Endothelial cell of umbilical vein (primary cell): ENCODE results near the gene BMPER. TPM values are rescaled to one million over a fixed set of nuclear protein-coding genes. Genes with fewer than 3 reads are reported as not detected.
A peak's percentile ranks its signal among the peaks of the same experiment; 100 is the strongest.

ENCODE experiments used
- BruUV-seq: library from RNA; stranded (reverse); fragments of 400-500 nt; replicated peaks from 2 replicates; lab custom pipeline; 2021; lab: Mats Ljungman, UMichigan
- CTCF ChIA-PET: fragments of 300-600, 350-600 bp; sonication (Branson Sonifier 250); formaldehyde crosslinking; loops from one replicate; lab custom pipeline; 2021; ENCODE audit warnings: antibody characterized with exemption, inconsistent platforms; lab: Charles Lee
- POLR2A ChIA-PET: fragments of 300-600, 350-600 bp; sonication (Branson Sonifier 250); formaldehyde crosslinking; loops from one replicate; lab custom pipeline; 2021; ENCODE audit warnings: antibody characterized with exemption, inconsistent platforms; lab: Charles Lee
- DNase-seq: peaks from one replicate; pipeline ENCODE4 v3.0.0-alpha.2; 2011; ENCODE audit warnings: low read depth, low spot score
- FAIRE-seq: peaks from 2 replicates; lab custom pipeline; 2011; peaks lifted over from hg19 to GRCh38; lab: Jason Lieb, UNC
- H2AFZ ChIP-seq: 2 replicates; pipeline ENCODE4 v1.6.0; 2012; ENCODE audit warnings: low read depth, low read length, control low read depth, inconsistent platforms
- H3K27ac ChIP-seq: 2 replicates; pipeline ENCODE4 v1.5.1; 2011; ENCODE audit warnings: low read depth, mild to moderate bottlenecking, control low read depth, low read length, moderate library complexity; ENCODE audit not compliant: insufficient read depth
- H3K27me3 ChIP-seq, 2 experiments: 2 replicates each; pipeline versions ENCODE4 v1.6.0 to v1.6.1; 2011; ENCODE audit warnings: low read length in 2 of 2, mixed read lengths in 1 of 2; ENCODE audit not compliant: control insufficient read depth in 2 of 2, insufficient read depth in 2 of 2
- H3K36me3 ChIP-seq, 2 experiments: 2 replicates in 1 of 2; 3 replicates in 1 of 2; pipeline ENCODE4 v1.5.1; 2011; ENCODE audit warnings: low read length in 2 of 2, mild to moderate bottlenecking in 1 of 2, moderate library complexity in 1 of 2; ENCODE audit not compliant: control insufficient read depth in 2 of 2, insufficient read depth in 2 of 2; ENCODE audit errors: extremely low read depth in 1 of 2
- H3K4me1 ChIP-seq: 3 replicates; pipeline ENCODE4 v1.5.1; 2011; ENCODE audit warnings: mild to moderate bottlenecking, low read length; ENCODE audit not compliant: control insufficient read depth, insufficient read depth; ENCODE audit errors: extremely low read depth
- H3K4me2 ChIP-seq: 2 replicates; pipeline ENCODE4 v1.6.1; 2011; ENCODE audit warnings: low read length, control low read depth, mixed read lengths; ENCODE audit not compliant: insufficient read depth
- H3K4me3 ChIP-seq, 3 experiments: fragments of 200-600 bp in 1 of 3; sonication (generic), shearing (Covaris generic) in 1 of 3; replicated peaks in 1 of 3; 2 replicates each; pipeline ENCODE4 v1.5.1; 2011 to 2016; ENCODE audit warnings: control low read depth in 3 of 3, low read length in 3 of 3, mild to moderate bottlenecking in 2 of 3, inconsistent platforms in 1 of 3, low read depth in 1 of 3, moderate library complexity in 1 of 3; ENCODE audit not compliant: insufficient read depth in 1 of 3
- H3K79me2 ChIP-seq: 2 replicates; pipeline ENCODE4 v1.6.0; 2012; ENCODE audit warnings: low read length, inconsistent platforms; ENCODE audit not compliant: control insufficient read depth, insufficient read depth
- H3K9ac ChIP-seq: replicated peaks from 2 replicates; pipeline ENCODE3; 2011; ENCODE audit warnings: low read length, control low read depth; ENCODE audit not compliant: insufficient read depth; ENCODE audit errors: extremely low read depth
- H3K9me1 ChIP-seq: replicated peaks from 3 replicates; pipeline ENCODE4 v1.6.0; 2011; ENCODE audit warnings: mild to moderate bottlenecking, low read length; ENCODE audit not compliant: control insufficient read depth, insufficient read depth; ENCODE audit errors: extremely low read depth
- H3K9me3 ChIP-seq: replicated peaks from 2 replicates; pipeline ENCODE4 v1.5.1; 2012; ENCODE audit warnings: low read length, inconsistent platforms; ENCODE audit not compliant: control insufficient read depth, insufficient read depth
- H4K20me1 ChIP-seq: replicated peaks from 2 replicates; pipeline ENCODE3; 2011; ENCODE audit warnings: mild to moderate bottlenecking, low read length; ENCODE audit not compliant: control insufficient read depth, insufficient read depth; ENCODE audit errors: extremely low read depth
- EZH2 ChIP-seq: IDR thresholded peaks from 2 replicates; pipeline ENCODE4 v1.6.1; 2012; ENCODE audit warnings: borderline replicate concordance, low read depth, mild to moderate bottlenecking, moderate library complexity, low read length, inconsistent platforms; ENCODE audit not compliant: severe bottlenecking
- FOS ChIP-seq: IDR thresholded peaks from 2 replicates; pipeline ENCODE4 v1.6.1; 2011; ENCODE audit warnings: mild to moderate bottlenecking, low read length, moderate library complexity, borderline replicate concordance; ENCODE audit not compliant: insufficient read depth
- GATA2 ChIP-seq: IDR thresholded peaks from 2 replicates; pipeline ENCODE4 v1.7.0; 2011; ENCODE audit warnings: low read depth, mild to moderate bottlenecking, moderate library complexity, mixed read lengths, low read length; ENCODE audit not compliant: insufficient read length, insufficient read depth
- JUN ChIP-seq: IDR thresholded peaks from 2 replicates; pipeline ENCODE4 v1.6.1; 2011; ENCODE audit warnings: borderline replicate concordance, low read depth; ENCODE audit not compliant: insufficient read length, insufficient read depth
- MYC ChIP-seq: IDR thresholded peaks from one replicate; pipeline ENCODE4 v1.6.1; 2011; ENCODE audit warnings: mild to moderate bottlenecking, low read depth, low read length
- POLR2A ChIP-seq: IDR thresholded peaks from 2 replicates; pipeline ENCODE4 v1.6.1; 2012; ENCODE audit warnings: low read depth, mild to moderate bottlenecking, control low read depth, low read length
- POLR2AphosphoS5 ChIP-seq: IDR thresholded peaks from 2 replicates; pipeline ENCODE4 v1.6.1; 2012; ENCODE audit warnings: low read depth, mild to moderate bottlenecking, control low read depth, low read length, moderate library complexity; ENCODE audit not compliant: insufficient read depth
- dilution Hi-C: fragments of 300-500 bp; cut with MboI; formaldehyde crosslinking; loops from one replicate; pipeline ENCODE4 v1.15.0; 2019; ENCODE audit warnings: low sequenced_read_pairs; ENCODE audit not compliant: extremely low pct_ligation_motif_present
- intact Hi-C: fragments of 100-400 bp; cut with micrococcal nuclease; formaldehyde crosslinking; loops from one replicate; pipeline ENCODE4 v1.10.0; 2022
- polyA plus RNA-seq, 4 experiments: library from polyadenylated mRNA; depleted of rRNA in 3 of 4; stranded (reverse) in 3 of 4; unstranded in 1 of 4; fragments of >200 nt; gene quantifications; 2 replicates each; pipeline versions ENCODE4 v1.2.1 to v1.2.3, GENCODE V29; 2011 to 2012; ENCODE audit warnings: missing spikeins in 1 of 4
- total RNA-seq: library from RNA; stranded (reverse); gene quantifications from 2 replicates; pipeline ENCODE4 v1.2.3, GENCODE V29; 2021
- TF ChIP-seq, protein P1 (sequence below): IDR thresholded peaks from 2 replicates; pipeline ENCODE4 v1.6.1; 2011; ENCODE audit not compliant: insufficient read depth, insufficient read length
- TF ChIP-seq, protein P2 (sequence below), 2 donors: IDR thresholded peaks; 1 replicate in 1 of 2; 2 replicates in 1 of 2; pipeline ENCODE4 v1.5.1; 2011; ENCODE audit warnings: low read length in 2 of 2, mild to moderate bottlenecking in 2 of 2, moderate library complexity in 2 of 2, control low read depth in 1 of 2, inconsistent platforms in 1 of 2, low read depth in 1 of 2; ENCODE audit not compliant: insufficient read depth in 1 of 2; ENCODE audit errors: extremely low read depth in 1 of 2

The BMPER gene
- total and polyA plus RNA-seq, 2 donors (not counting 3 experiments of a cell fraction or from before 2014, with no cell fraction given): 0.10 to 0.13 TPM

DNA sequence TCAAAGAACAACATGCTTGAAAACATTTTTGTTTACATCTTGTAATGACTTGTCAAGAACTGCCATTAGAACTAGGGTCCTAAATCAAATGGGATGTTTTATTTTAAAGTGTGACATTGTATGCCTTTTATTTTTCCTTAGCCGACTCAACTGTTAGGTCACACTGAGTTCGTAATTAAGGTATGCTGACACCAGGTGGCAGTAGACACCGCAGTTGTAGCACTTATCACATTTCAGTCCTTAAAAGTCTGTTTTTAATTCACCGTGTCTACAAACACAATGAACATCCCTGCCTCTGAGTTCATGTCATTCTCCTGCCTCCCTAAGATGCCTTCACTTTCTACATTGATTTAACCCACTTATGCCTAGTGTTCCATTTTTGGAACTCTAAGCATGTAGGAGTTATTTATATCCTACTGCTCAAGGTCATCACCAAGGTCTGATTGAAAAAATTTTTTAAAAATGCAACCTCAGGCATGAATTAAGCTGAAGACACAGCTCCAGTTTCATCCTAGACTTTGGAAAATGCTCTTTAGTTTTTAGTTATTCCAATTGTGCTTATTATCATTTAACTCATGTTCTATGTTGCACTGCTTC lies 186.1 kb downstream of the BMPER start:
- no peaks in the 10 kb centered on the region for H3K79me2 ChIP-seq
- no peaks in the 10 kb centered on the region for H3K9me3 ChIP-seq
- H3K4me3 ChIP-seq: no peak overlapping the region
- ChIA-PET POLR2A (no interaction called here), CTCF (interaction anchor here (0.8 to 2.5 kb wide), 8 partner anchors 10 to 1429 kb away, joined by 3 to 26 read pairs (median 4); no protein-coding TSS in a partner anchor)
- H3K9me1 ChIP-seq: no peaks in the 10 kb centered on the region
- no peak overlapping the region for H3K4me2 ChIP-seq
- H3K27me3 ChIP-seq: no peaks in the 10 kb centered on the region
- no TSS peak for BruUV-seq
- no peak overlapping the region for H2AFZ ChIP-seq
- no peak overlapping the region for H3K9ac ChIP-seq
- H3K27ac ChIP-seq: no peak overlapping the region
- H4K20me1 ChIP-seq: no peaks in the 10 kb centered on the region
- FAIRE-seq (peak; percentile 63), DNase-seq (peak; percentile 58)
- intact Hi-C loops: loop anchor here (5.0 kb wide), 1 partner anchor 76 kb away; no protein-coding TSS in a partner anchor
- TF ChIP-seq POLR2A: no peak
- TF ChIP-seq, protein P1, sequence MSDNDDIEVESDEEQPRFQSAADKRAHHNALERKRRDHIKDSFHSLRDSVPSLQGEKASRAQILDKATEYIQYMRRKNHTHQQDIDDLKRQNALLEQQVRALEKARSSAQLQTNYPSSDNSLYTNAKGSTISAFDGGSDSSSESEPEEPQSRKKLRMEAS: no peak
- TF ChIP-seq, protein P2, sequence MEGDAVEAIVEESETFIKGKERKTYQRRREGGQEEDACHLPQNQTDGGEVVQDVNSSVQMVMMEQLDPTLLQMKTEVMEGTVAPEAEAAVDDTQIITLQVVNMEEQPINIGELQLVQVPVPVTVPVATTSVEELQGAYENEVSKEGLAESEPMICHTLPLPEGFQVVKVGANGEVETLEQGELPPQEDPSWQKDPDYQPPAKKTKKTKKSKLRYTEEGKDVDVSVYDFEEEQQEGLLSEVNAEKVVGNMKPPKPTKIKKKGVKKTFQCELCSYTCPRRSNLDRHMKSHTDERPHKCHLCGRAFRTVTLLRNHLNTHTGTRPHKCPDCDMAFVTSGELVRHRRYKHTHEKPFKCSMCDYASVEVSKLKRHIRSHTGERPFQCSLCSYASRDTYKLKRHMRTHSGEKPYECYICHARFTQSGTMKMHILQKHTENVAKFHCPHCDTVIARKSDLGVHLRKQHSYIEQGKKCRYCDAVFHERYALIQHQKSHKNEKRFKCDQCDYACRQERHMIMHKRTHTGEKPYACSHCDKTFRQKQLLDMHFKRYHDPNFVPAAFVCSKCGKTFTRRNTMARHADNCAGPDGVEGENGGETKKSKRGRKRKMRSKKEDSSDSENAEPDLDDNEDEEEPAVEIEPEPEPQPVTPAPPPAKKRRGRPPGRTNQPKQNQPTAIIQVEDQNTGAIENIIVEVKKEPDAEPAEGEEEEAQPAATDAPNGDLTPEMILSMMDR (IDR thresholded peaks at IDR 0.05; ENCODE audit: extremely low read depth in 1 of 2, insufficient read depth in 1 of 2, low read depth in 1 of 2, low read length in 2 of 2): peak; percentile 44 to 52
- H3K36me3 ChIP-seq: no peaks in the 10 kb centered on the region
- dilution Hi-C loops: no loop called here
- H3K4me1 ChIP-seq: no peaks in the 10 kb centered on the region

DNA sequence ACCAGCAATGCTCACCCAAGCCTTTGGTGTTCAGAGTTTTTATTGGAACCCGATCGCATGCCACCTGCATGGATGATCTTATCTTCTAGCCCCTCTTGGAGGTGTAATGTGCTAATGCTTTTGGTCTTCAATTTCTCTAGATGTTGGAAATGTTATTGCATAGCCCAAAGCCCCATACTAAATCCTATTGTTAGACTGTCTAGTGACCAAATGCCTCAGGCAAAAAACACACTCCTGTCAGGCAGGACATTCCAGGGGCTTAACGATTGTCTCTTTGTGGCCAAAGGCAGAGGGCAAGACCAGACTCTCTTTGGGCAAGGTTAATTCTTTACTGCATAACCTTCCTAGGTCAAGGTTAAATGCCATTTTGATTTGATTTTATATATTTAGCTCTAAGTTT lies 187.9 kb downstream of the BMPER start:
- H3K9me1 ChIP-seq: no peaks in the 10 kb centered on the region
- FAIRE-seq (no peak), DNase-seq (no peak)
- no peak overlapping the region for H3K4me3 ChIP-seq
- H2AFZ ChIP-seq: no peak overlapping the region
- BruUV-seq: no TSS peak
- no peak for TF ChIP-seq GATA2
- TF ChIP-seq EZH2: no peak
- no peak for TF ChIP-seq FOS
- no peak for TF ChIP-seq JUN
- TF ChIP-seq POLR2AphosphoS5: no peak
- TF ChIP-seq, protein P2 (IDR thresholded peaks at IDR 0.05; ENCODE audit: extremely low read depth in 1 of 2, insufficient read depth in 1 of 2, low read depth in 1 of 2, low read length in 2 of 2): no peak
- TF ChIP-seq, protein P1: no peak
- no peak for TF ChIP-seq POLR2A
- TF ChIP-seq MYC: no peak
- no peaks in the 10 kb centered on the region for H3K79me2 ChIP-seq
- no peak overlapping the region for H3K27ac ChIP-seq
- H3K9ac ChIP-seq: no peak overlapping the region
- no peaks in the 10 kb centered on the region for H3K4me1 ChIP-seq
- no peaks in the 10 kb centered on the region for H4K20me1 ChIP-seq
- no peaks in the 10 kb centered on the region for H3K27me3 ChIP-seq
- ChIA-PET POLR2A (no interaction called here), CTCF (interaction anchor here (0.5 to 1.5 kb wide), 4 partner anchors 41 to 503 kb away, joined by 3 to 5 read pairs (median 5); no protein-coding TSS in a partner anchor)
- no peak overlapping the region for H3K4me2 ChIP-seq
- no peaks in the 10 kb centered on the region for H3K9me3 ChIP-seq
- intact Hi-C loops (loop anchor here (5.0 kb wide), 1 partner anchor 74 kb away; no protein-coding TSS in a partner anchor), dilution Hi-C loops (no loop called here)
- no peaks in the 10 kb centered on the region for H3K36me3 ChIP-seq
